HL-60 (cell line): ENCODE data around the gene GALNT9.

Source experiments
- DNase-seq, 2 experiments: peaks; one replicate each; pipeline ENCODE4 v3.0.0-alpha.2; 2010 to 2020; ENCODE audit warnings: low read depth in 1 of 2, low spot score in 1 of 2
- H3K27ac ChIP-seq: fragments of 250-450 bp; sonication (Bioruptor Pico); replicated peaks from 2 replicates; pipeline ENCODE4 v1.5.1; 2020; ENCODE audit warnings: mild to moderate bottlenecking, moderate library complexity
- H3K27me3 ChIP-seq: fragments of 250-450 bp; sonication (Bioruptor Pico); 2 replicates; pipeline ENCODE4 v1.5.1; 2021; ENCODE audit warnings: mild to moderate bottlenecking, moderate library complexity; ENCODE audit not compliant: insufficient read depth, poor library complexity, severe bottlenecking
- H3K4me3 ChIP-seq: replicated peaks from 2 replicates; pipeline ENCODE4 v1.5.1; 2011; ENCODE audit warnings: mild to moderate bottlenecking, control low read depth, low read length; ENCODE audit not compliant: insufficient read depth
- GABPA ChIP-seq: IDR thresholded peaks from 2 replicates; pipeline ENCODE4 v1.6.1; 2012; ENCODE audit warnings: low read depth
- POLR2AphosphoS5 ChIP-seq: IDR thresholded peaks from 2 replicates; pipeline ENCODE4 v1.6.1; 2012; ENCODE audit warnings: low read depth
- REST ChIP-seq: IDR thresholded peaks from 2 replicates; pipeline ENCODE4 v1.6.1; 2012; ENCODE audit warnings: low read depth; ENCODE audit not compliant: insufficient replicate concordance
- SPI1 ChIP-seq: IDR thresholded peaks from 2 replicates; pipeline ENCODE4 v1.6.1; 2012; ENCODE audit warnings: low read depth, mild to moderate bottlenecking, borderline replicate concordance
- TF ChIP-seq, protein P1 (sequence below): IDR thresholded peaks from one replicate; pipeline ENCODE4 v1.5.1; 2011; ENCODE audit warnings: low read length, control low read depth, inconsistent platforms; ENCODE audit not compliant: insufficient read depth

The GALNT9 gene

DNA sequence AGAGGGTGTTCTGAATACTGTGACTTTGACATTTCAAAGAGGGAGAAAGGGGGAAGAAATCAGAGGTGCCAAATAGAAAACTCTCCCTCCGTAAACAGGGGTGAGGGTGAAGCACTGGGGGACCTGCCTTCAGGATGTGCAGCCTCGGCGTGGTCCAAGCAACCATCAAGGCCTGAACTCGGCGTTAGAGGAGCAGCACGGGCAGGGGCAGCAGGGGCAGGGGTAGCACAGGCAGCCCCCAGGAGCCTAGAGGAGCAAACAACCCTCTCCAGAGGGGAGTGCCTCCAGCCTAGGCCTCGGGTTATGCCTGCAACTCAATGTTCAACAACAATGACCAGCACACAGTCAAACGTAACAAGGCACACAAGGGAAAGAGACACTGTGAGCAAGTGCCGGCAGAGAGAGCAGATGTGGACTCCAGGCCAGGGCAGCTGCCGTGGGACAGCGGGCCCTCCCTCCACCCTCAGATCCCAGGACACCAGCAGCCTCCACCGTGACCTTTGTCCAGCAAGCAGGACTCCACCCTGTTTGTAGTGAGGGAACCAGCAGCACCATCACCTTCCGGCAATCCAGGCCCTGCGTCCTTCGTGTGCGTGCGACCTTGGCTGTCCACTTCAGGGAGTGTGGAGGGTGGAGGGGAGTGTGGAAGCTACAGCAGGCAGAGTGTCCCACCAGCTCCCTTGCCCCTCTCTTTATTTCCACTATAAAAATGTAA lies 18.0 kb downstream of the GALNT9 start:
- Histone ChIP-seq H3K27me3 (no peaks in the 10 kb centered on the region), H3K4me3 (no peak overlapping the region), H3K27ac (no peak overlapping the region)
- DNase-seq, result no peak
- TF ChIP-seq POLR2AphosphoS5 (no peak), GABPA (no peak), REST (no peak), SPI1 (no peak)
- TF ChIP-seq, protein P1, sequence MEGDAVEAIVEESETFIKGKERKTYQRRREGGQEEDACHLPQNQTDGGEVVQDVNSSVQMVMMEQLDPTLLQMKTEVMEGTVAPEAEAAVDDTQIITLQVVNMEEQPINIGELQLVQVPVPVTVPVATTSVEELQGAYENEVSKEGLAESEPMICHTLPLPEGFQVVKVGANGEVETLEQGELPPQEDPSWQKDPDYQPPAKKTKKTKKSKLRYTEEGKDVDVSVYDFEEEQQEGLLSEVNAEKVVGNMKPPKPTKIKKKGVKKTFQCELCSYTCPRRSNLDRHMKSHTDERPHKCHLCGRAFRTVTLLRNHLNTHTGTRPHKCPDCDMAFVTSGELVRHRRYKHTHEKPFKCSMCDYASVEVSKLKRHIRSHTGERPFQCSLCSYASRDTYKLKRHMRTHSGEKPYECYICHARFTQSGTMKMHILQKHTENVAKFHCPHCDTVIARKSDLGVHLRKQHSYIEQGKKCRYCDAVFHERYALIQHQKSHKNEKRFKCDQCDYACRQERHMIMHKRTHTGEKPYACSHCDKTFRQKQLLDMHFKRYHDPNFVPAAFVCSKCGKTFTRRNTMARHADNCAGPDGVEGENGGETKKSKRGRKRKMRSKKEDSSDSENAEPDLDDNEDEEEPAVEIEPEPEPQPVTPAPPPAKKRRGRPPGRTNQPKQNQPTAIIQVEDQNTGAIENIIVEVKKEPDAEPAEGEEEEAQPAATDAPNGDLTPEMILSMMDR, result no peak

DNA sequence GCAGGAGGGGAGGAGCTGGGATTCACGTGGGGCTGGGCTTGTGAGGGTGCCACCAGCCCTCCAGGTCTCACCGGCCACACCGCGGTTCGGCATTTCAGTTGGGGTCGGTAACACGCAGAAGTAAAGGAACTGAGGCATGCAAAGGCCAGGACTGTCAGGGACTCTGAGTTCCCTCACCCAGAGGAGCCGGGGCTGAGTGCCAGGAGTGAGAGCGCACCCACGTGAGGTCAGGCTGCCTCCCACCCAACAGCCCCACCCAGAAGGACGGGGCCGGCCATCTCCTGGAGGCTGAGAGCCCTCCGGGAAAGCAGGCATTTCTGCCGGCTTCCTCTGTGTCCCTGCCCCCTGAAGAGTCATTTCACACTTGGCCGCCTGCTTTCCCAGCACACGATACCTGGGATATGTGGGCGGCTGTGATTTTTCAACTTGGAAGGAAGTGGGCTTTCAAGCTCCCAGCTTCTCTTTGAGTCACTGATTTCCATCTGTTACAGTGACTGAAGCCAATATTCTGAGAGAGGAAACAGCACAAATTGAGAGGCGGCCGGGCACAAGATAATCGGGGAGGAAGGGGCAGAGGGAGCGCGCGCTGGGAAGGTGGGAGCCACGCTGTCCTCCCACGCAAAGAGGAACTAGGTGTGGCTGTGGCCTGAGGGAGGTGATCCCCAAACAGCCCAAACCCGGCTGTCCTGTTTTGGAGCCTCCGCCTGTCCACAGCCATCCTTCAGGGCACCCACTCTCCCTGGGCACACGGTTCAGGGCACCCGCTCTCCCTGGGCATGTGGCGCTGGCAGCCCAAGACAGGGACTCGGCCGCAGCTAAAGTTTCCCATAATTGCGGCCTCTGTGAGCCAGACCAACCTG lies 19.0 kb downstream of the GALNT9 start:
- H3K27ac ChIP-seq, result no peak overlapping the region
- no peaks in the 10 kb centered on the region for H3K27me3 ChIP-seq
- DNase-seq, result no peak
- no peak for TF ChIP-seq GABPA
- TF ChIP-seq SPI1, result no peak
- TF ChIP-seq, protein P1, result no peak
- TF ChIP-seq REST, result no peak
- TF ChIP-seq POLR2AphosphoS5, result no peak
- no peak overlapping the region for H3K4me3 ChIP-seq

- Histone ChIP-seq H3K27ac (no peak overlapping the region), H3K4me3 (no peak overlapping the region), H3K27me3 (no peaks in the 10 kb centered on the region)
- TF ChIP-seq, protein P1, result no peak
- TF ChIP-seq POLR2AphosphoS5 (no peak), SPI1 (no peak), GABPA (no peak), REST (no peak)
- DNase-seq, result no peak
Measured at GRCh38 chr12:132309596-132310086, 19.7 kb downstream of the GALNT9 start.
